GM12878 (cell line): ENCODE data around the gene GPR108. TPM values are rescaled to one million over a fixed set of nuclear protein-coding genes. Genes with fewer than 3 reads are reported as not detected.

Source experiments
- ATAC-seq: fragments of 200-7000 bp; cut with Tn5 transposase; 3 replicates; pipeline ENCODE4 v1.9.1; 2020; ENCODE audit warnings: mild to moderate bottlenecking, moderate library complexity
- BruUV-seq: library from RNA; stranded (reverse); fragments of 400-500 nt; replicated peaks from 2 replicates; lab custom pipeline; 2021; lab: Mats Ljungman, UMichigan
- CTCF ChIA-PET: fragments of 300-600 bp; sonication (Branson Sonifier 250); formaldehyde crosslinking; extraction: SDS; loops from one replicate; lab custom pipeline; 2021; ENCODE audit warnings: inconsistent platforms; lab: Yijun Ruan, JAX
- POLR2A ChIA-PET: fragments of 350-600 bp; formaldehyde crosslinking; extraction: SDS; loops from one replicate; lab custom pipeline; 2021; ENCODE audit warnings: inconsistent platforms; lab: Charles Lee
- RAD21 ChIA-PET: fragments of 300-600 bp; sonication (Branson Sonifier 250); formaldehyde crosslinking; loops from one replicate; lab custom pipeline; 2023; ENCODE audit warnings: antibody characterized with exemption; ENCODE audit not compliant: unreplicated experiment; lab: Charles Lee
- SMC1A ChIA-PET: fragments of 300-600 bp; sonication (Branson Sonifier 250); formaldehyde crosslinking; loops from one replicate; lab custom pipeline; 2023; ENCODE audit not compliant: unreplicated experiment, uncharacterized antibody; lab: Charles Lee
- DNase-seq: peaks from one replicate; pipeline ENCODE4 v3.0.0-alpha.2; 2011; ENCODE audit warnings: low read depth, low spot score
- FAIRE-seq: peaks from 3 replicates; lab custom pipeline; 2011; peaks lifted over from hg19 to GRCh38; lab: Jason Lieb, UNC
- H2AFZ ChIP-seq: 2 replicates; pipeline ENCODE4 v1.6.0; 2011; ENCODE audit warnings: low read depth, low read length, control low read depth; ENCODE audit not compliant: control insufficient read depth
- H3K27ac ChIP-seq: 2 replicates; pipeline ENCODE4 v1.5.1; 2011; ENCODE audit warnings: control low read depth; ENCODE audit not compliant: control insufficient read depth, insufficient read depth
- H3K27me3 ChIP-seq, 2 experiments: replicated peaks in 1 of 2; 2 replicates each; pipeline versions ENCODE4 v1.6.0 to v1.6.1; 2011; ENCODE audit warnings: low read length in 1 of 2; ENCODE audit not compliant: control insufficient read depth in 2 of 2, insufficient read depth in 2 of 2
- H3K36me3 ChIP-seq, 2 experiments: 2 replicates each; pipeline ENCODE4 v1.5.1; 2011; ENCODE audit warnings: low read length in 1 of 2; ENCODE audit not compliant: control insufficient read depth in 2 of 2, insufficient read depth in 2 of 2
- H3K4me1 ChIP-seq: 2 replicates; pipeline ENCODE4 v1.6.1; 2011; ENCODE audit warnings: mild to moderate bottlenecking, low read length, moderate library complexity, mixed read lengths; ENCODE audit not compliant: control insufficient read depth, insufficient read depth
- H3K4me2 ChIP-seq: 2 replicates; pipeline ENCODE4 v1.6.0; 2011; ENCODE audit warnings: control low read depth; ENCODE audit not compliant: control insufficient read depth, insufficient read depth
- H3K4me3 ChIP-seq: fragments of 200-600 bp; sonication (generic); 2 replicates; pipeline ENCODE4 v1.5.1; 2016
- H3K79me2 ChIP-seq: 2 replicates; pipeline ENCODE4 v1.6.0; 2011; ENCODE audit warnings: low read length; ENCODE audit not compliant: control insufficient read depth, insufficient read depth
- H3K9ac ChIP-seq: 2 replicates; pipeline ENCODE4 v1.8.0; 2011; ENCODE audit warnings: low read length, control low read depth, mixed read lengths; ENCODE audit not compliant: control insufficient read depth, insufficient read depth
- H3K9me3 ChIP-seq: replicated peaks from 3 replicates; pipeline ENCODE4 v1.5.1; 2011; ENCODE audit warnings: mild to moderate bottlenecking, low read length; ENCODE audit not compliant: control insufficient read depth, insufficient read depth
- H4K20me1 ChIP-seq: 2 replicates; pipeline ENCODE4 v1.6.0; 2011; ENCODE audit not compliant: control insufficient read depth, insufficient read depth
- BACH1 ChIP-seq: fragments of 450-650 bp; IDR thresholded peaks from 2 replicates; pipeline ENCODE4 v1.6.1; 2017; ENCODE audit warnings: mild to moderate bottlenecking, borderline replicate concordance
- CBX5 ChIP-seq: sonication (generic); IDR thresholded peaks from 2 replicates; pipeline ENCODE4 v1.6.1; 2016; ENCODE audit warnings: low read depth, moderate library complexity, mild to moderate bottlenecking, inconsistent platforms
- CHD4 ChIP-seq: fragments of 200-600 bp; sonication (generic); IDR thresholded peaks from 2 replicates; pipeline ENCODE4 v1.6.1; 2016; ENCODE audit warnings: mild to moderate bottlenecking
- EZH2 ChIP-seq: IDR thresholded peaks from 2 replicates; pipeline ENCODE4 v1.6.1; 2012; ENCODE audit warnings: low read depth, mild to moderate bottlenecking, control low read depth, inconsistent platforms, low read length, borderline replicate concordance; ENCODE audit not compliant: control insufficient read depth
- FOXK2 ChIP-seq: fragments of 450-650 bp; IDR thresholded peaks from 2 replicates; pipeline ENCODE4 v1.6.1; 2017; ENCODE audit warnings: mild to moderate bottlenecking, moderate library complexity
- JUNB ChIP-seq: IDR thresholded peaks from 2 replicates; pipeline ENCODE4 v1.6.1; 2016; ENCODE audit warnings: antibody characterized with exemption, mild to moderate bottlenecking
- KDM1A ChIP-seq: fragments of 200-600 bp; sonication (generic); IDR thresholded peaks from 2 replicates; pipeline ENCODE4 v1.6.1; 2016; ENCODE audit warnings: borderline replicate concordance
- MLLT1 ChIP-seq: fragments of 450-650 bp; IDR thresholded peaks from 2 replicates; pipeline ENCODE4 v1.6.1; 2016; ENCODE audit warnings: mild to moderate bottlenecking
- MTA2 ChIP-seq: fragments of 450-650 bp; IDR thresholded peaks from 2 replicates; pipeline ENCODE4 v1.6.1; 2016; ENCODE audit warnings: low read depth, mild to moderate bottlenecking, moderate library complexity
- NR2F1 ChIP-seq: fragments of 450-650 bp; conservative IDR thresholded peaks from 2 replicates; pipeline ENCODE4 v1.6.1; 2017; ENCODE audit warnings: mild to moderate bottlenecking
- PAX5 ChIP-seq: IDR thresholded peaks from 2 replicates; pipeline ENCODE4 v1.6.1; 2011; ENCODE audit warnings: low read depth, low read length, borderline replicate concordance
- POLR2AphosphoS2 ChIP-seq: IDR thresholded peaks from 2 replicates; pipeline ENCODE4 v1.6.1; 2011; ENCODE audit warnings: low read depth, mild to moderate bottlenecking, low read length, improper control_type of control experiment, moderate library complexity
- RB1 ChIP-seq: fragments of 450-650 bp; formaldehyde crosslinking; IDR thresholded peaks from 2 replicates; pipeline ENCODE4 v1.6.1; 2017; ENCODE audit warnings: mild to moderate bottlenecking, borderline replicate concordance
- RCOR1 ChIP-seq: conservative IDR thresholded peaks from 2 replicates; pipeline ENCODE4 v1.6.1; 2012; ENCODE audit warnings: low read depth, low read length, improper control_type of control experiment
- RUNX3 ChIP-seq: IDR thresholded peaks from 2 replicates; pipeline ENCODE4 v1.6.1; 2012; ENCODE audit warnings: low read length, inconsistent platforms
- STAT1 ChIP-seq: fragments of 450-650 bp; conservative IDR thresholded peaks from 2 replicates; pipeline ENCODE4 v1.6.1; 2014; ENCODE audit warnings: antibody characterized with exemption, mild to moderate bottlenecking
- STAT3 ChIP-seq: IDR thresholded peaks from 2 replicates; pipeline ENCODE4 v1.6.1; 2011; ENCODE audit warnings: low read depth, low read length, improper control_type of control experiment
- SUZ12 ChIP-seq: fragments of 200-600 bp; sonication (generic); IDR thresholded peaks from one replicate; pipeline ENCODE4 v1.6.1; 2018; ENCODE audit warnings: antibody characterized with exemption, mild to moderate bottlenecking; ENCODE audit not compliant: unreplicated experiment
- TBL1XR1 ChIP-seq: IDR thresholded peaks from 2 replicates; pipeline ENCODE4 v1.6.1; 2012; ENCODE audit warnings: low read depth, low read length, improper control_type of control experiment
- TCF3 ChIP-seq: IDR thresholded peaks from 2 replicates; pipeline ENCODE4 v1.6.1; 2012; ENCODE audit warnings: low read depth, mild to moderate bottlenecking, low read length, borderline replicate concordance; ENCODE audit not compliant: insufficient read depth
- TCF7 ChIP-seq: IDR thresholded peaks from 2 replicates; pipeline ENCODE4 v1.6.1; 2014; ENCODE audit warnings: antibody characterized with exemption, borderline replicate concordance
- ZZZ3 ChIP-seq: IDR thresholded peaks from 2 replicates; pipeline ENCODE4 v1.6.1; 2011; ENCODE audit warnings: low read depth; ENCODE audit not compliant: control insufficient read depth, insufficient read length
- WGBS: methylation state at CpG from one replicate; pipeline ENCODE4 v1.1.6; 2016; ENCODE audit warnings: low lambda C conversion rate; ENCODE audit not compliant: insufficient replicate concordance, insufficient coverage; ENCODE audit errors: missing lambda C conversion rate; 5-methylcytosine and 5-hydroxymethylcytosine counted together
- in situ Hi-C: fragments of 300-500 bp; cut with MboI; formaldehyde crosslinking; loops from 9 replicates; pipeline ENCODE4 v1.14.3; 2018; ENCODE audit warnings: mixed read lengths
- intact Hi-C: fragments of 100-400 bp; cut with micrococcal nuclease; formaldehyde crosslinking; loops from one replicate; pipeline ENCODE4 v1.14.2; 2022; ENCODE audit not compliant: unreplicated experiment
- polyA plus RNA-seq, 11 experiments: library from polyadenylated mRNA; depleted of rRNA in 4 of 11; unstranded in 6 of 11; stranded (reverse) in 5 of 11; fragments of >200 nt; fragmentation: Nextera tagmentation in 4 of 11; fragmentation: Illumina TruSeq in 1 of 11; extraction: Ambion mirVana in 4 of 11; extraction: Trizol in 1 of 11; gene quantifications; 1 replicate in 1 of 11; 2 replicates in 10 of 11; pipeline versions ENCODE4 v1.2.1 to v1.2.3, GENCODE V29; 2011 to 2016; ENCODE audit warnings: inconsistent platforms in 2 of 11, missing spikeins in 2 of 11, low read depth in 1 of 11
- total RNA-seq, 4 experiments: library from RNA; depleted of rRNA in 3 of 4; stranded (reverse); fragments of >200 nt in 3 of 4; fragmentation: Illumina TruSeq in 1 of 4; extraction: Trizol in 1 of 4; gene quantifications; 2 replicates each; pipeline versions ENCODE4 v1.2.1 to v1.2.3, GENCODE V29; 2013 to 2021

Gene GPR108
- total and polyA plus RNA-seq, 10 of the 15 experiments (the other 5 are each of a cell fraction or from before 2014, with no cell fraction given): 4.4 to 87.2 (median 57.1) TPM

GRCh38 chr19:6774821-6775707, 37.7 kb upstream of the GPR108 start:
- DNase-seq: no peak
- intact Hi-C loops: no loop called here
- H3K4me2 ChIP-seq: peak overlapping the region; percentile 80
- 62% methylated on average over 11 of the region's 11 CpGs for WGBS
- no TSS peak for BruUV-seq
- no peaks in the 10 kb centered on the region for H3K36me3 ChIP-seq
- no peak overlapping the region for H2AFZ ChIP-seq
- no peaks in the 10 kb centered on the region; the same call in 2 of the 3 replicates for H3K9me3 ChIP-seq
- no peak for FAIRE-seq
- no peaks in the 10 kb centered on the region for H4K20me1 ChIP-seq
- no peak for ATAC-seq
- in situ Hi-C loops: no loop called here
- H3K9ac ChIP-seq: no peak overlapping the region; the same call in 1 of the 2 replicates
- SMC1A ChIA-PET: interaction anchor here (1.0 to 5.0 kb wide), 8 partner anchors 9 to 144 kb away, joined by 3 to 36 read pairs (median 3); partner anchors contain the start of gene GPR108
- H3K27ac ChIP-seq: peak overlapping the region; percentile 13; the same call in 1 of the 2 replicates
- CTCF ChIA-PET: interaction anchor here (1.2 to 3.1 kb wide), 3 partner anchors 16 to 88 kb away, joined by 3 to 13 read pairs (median 4); no protein-coding TSS in a partner anchor
- peak overlapping the region; percentile 96 for H3K4me3 ChIP-seq
- POLR2A ChIA-PET: interaction anchor here (0.6 to 4.3 kb wide), 5 partner anchors 9 to 258 kb away, joined by 3 to 72 read pairs (median 7); no protein-coding TSS in a partner anchor
- H3K4me1 ChIP-seq: peaks cover 21% of the 10 kb centered on the region
- no peaks in the 10 kb centered on the region for H3K27me3 ChIP-seq
- RAD21 ChIA-PET: interaction anchor here (0.7 to 8.3 kb wide), 5 partner anchors 27 to 403 kb away, joined by 3 to 98 read pairs (median 4); partner anchors contain the start of gene GPR108
- H3K79me2 ChIP-seq: peaks cover 62% of the 10 kb centered on the region
- no peak for TF ChIP-seq MTA2
- TF ChIP-seq PAX5: no peak
- TF ChIP-seq STAT1: no peak
- no peak for TF ChIP-seq TCF7
- no peak for TF ChIP-seq TCF3
- no peak for TF ChIP-seq TBL1XR1
- TF ChIP-seq SUZ12: no peak
- TF ChIP-seq MLLT1: no peak
- TF ChIP-seq CBX5: no peak
- 0 out of 2 replicates have a peak, but pooled peaks have one; percentile 33 for TF ChIP-seq KDM1A
- no peak for TF ChIP-seq STAT3
- TF ChIP-seq POLR2AphosphoS2: no peak
- TF ChIP-seq ZZZ3: no peak
- TF ChIP-seq RCOR1: no peak
- TF ChIP-seq NR2F1: peak; percentile 62
- TF ChIP-seq BACH1: no peak
- TF ChIP-seq EZH2: no peak
- peak; percentile 2; the same call in 1 of the 2 replicates for TF ChIP-seq RUNX3
- no peak for TF ChIP-seq RB1
- no peak for TF ChIP-seq FOXK2
- no peak for TF ChIP-seq JUNB
- TF ChIP-seq CHD4: no peak
